Muscle layer of duodenum (tissue), 2 donors: ENCODE results near the gene TSPAN17.

Experiments
- H3K27ac ChIP-seq: one replicate; pipeline ENCODE4 v1.7.0; 2013; ENCODE audit warnings: mild to moderate bottlenecking, low read length
- H3K27me3 ChIP-seq: one replicate; pipeline ENCODE4 v1.7.0; 2013; ENCODE audit warnings: low read depth, mild to moderate bottlenecking, control low read depth, low read length
- H3K36me3 ChIP-seq, 2 donors: one replicate each; pipeline ENCODE4 v1.7.0; 2013; ENCODE audit warnings: low read length in 2 of 2, control low read depth in 1 of 2, mild to moderate bottlenecking in 1 of 2; ENCODE audit not compliant: insufficient read depth in 2 of 2, control insufficient read depth in 1 of 2
- H3K4me1 ChIP-seq, 2 donors: one replicate each; pipeline ENCODE4 v1.7.0; 2013; ENCODE audit warnings: low read length in 2 of 2, mild to moderate bottlenecking in 2 of 2, control low read depth in 1 of 2, moderate library complexity in 1 of 2; ENCODE audit not compliant: insufficient read depth in 2 of 2, control insufficient read depth in 1 of 2
- H3K4me3 ChIP-seq, 2 donors: one replicate each; pipeline ENCODE4 v1.7.0; 2013; ENCODE audit warnings: low read length in 2 of 2, low read depth in 1 of 2, mild to moderate bottlenecking in 1 of 2
- H3K9me3 ChIP-seq, 2 donors: one replicate each; pipeline ENCODE4 v1.7.0; 2013; ENCODE audit warnings: low read length in 2 of 2, control low read depth in 1 of 2, mild to moderate bottlenecking in 1 of 2; ENCODE audit not compliant: control insufficient read depth in 1 of 2
- donor health status: healthy.

TSPAN17 gene

DNA sequence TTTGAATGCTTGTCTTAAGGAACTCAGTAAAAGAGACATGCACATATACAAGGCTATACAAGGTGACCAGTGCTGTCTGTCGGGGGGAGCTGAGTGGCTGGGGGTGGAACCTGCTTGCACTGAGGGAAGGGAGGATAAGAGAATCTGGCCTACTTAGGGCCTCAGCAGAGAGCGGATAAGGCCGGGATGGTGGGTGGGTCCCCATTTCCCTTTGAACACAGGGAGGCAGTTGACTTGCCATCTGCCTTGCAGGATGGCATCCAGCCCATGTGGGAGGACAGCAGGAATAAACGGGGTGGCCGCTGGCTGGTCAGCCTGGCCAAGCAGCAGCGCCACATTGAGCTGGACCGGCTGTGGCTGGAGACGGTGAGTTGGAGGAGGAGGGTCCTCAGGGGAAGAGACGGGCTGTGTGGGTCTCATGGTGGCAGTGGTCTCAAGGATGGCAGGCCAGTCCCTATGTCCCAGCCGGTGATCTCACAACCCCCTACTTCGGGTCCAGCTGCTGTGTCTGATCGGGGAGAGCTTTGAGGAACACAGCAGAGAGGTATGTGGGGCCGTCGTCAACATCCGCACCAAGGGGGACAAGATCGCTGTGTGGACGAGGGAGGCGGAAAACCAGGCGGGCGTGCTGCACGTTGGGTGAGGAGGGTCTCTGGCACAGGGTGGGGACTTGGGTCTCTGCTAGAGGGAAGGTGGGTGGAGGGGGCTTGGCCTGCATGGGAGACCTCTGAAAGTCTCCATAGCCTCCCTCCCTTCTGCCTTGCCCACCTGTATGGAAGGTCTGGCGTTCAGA, 2.2 kb upstream of the TSPAN17 start:
- Histone ChIP-seq H3K27me3 (no peaks in the 10 kb centered on the region), H3K9me3 (no peaks in the 10 kb centered on the region), H3K4me1 (peaks cover 6 to 14% of the 10 kb centered on the region in 2 donors), H3K4me3 (no peak overlapping the region), H3K27ac (no peak overlapping the region), H3K36me3 (no peaks in the 10 kb centered on the region)

DNA sequence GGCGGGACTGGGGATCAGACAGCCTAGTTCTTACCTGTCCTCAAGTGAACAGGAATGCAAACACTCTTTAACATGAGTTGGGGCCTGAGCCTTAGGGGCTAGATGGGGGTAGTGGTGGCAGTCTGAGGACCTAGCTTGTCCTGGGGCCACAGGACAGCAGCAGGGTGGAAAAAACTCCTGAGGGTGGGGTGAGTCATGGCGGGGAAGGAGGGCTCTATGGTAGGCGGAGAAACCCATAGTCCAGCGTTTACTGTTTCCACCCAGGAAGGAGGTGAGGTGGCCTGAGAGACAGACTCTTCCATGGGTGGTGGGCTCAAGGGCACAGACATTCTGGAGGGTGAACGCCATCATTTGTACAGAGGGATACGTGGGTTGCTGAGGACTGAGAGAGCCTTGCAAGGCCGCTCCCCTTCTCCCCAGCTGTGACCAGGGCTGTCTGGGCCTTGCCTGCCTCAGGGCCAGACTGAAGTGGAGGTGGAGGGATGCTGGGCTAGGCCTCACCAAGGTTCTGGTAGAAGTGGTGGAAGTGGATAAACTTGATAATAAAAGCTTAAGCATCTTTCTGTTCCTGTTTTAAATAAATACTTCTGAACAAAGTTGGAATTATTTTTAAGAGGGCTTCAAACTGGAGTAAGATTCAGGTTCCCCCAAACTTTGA, 1.1 kb upstream of the TSPAN17 start:
- Histone ChIP-seq H3K9me3 (no peaks in the 10 kb centered on the region), H3K36me3 (no peaks in the 10 kb centered on the region), H3K27ac (peak overlapping the region; percentile 23), H3K4me1 (peaks cover 6 to 14% of the 10 kb centered on the region in 2 donors), H3K27me3 (no peaks in the 10 kb centered on the region), H3K4me3 (peak overlapping the region; percentile 64 to 80)

DNA sequence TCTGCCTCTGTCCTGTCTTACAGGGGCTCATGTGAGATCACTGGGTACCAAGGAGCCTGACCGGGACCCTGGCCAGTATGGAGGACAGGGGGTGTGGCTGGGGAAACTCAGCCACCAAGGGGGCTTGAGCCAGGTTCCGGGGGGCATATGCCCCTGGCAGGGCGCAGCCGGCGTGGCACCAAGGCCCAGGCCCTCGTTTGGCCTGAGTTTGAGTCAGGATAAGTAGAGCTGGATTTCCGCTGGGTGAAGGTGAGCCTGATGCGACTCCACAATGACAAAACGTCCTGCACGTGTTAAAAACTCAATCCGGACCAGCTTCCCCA, 616 bp upstream of the TSPAN17 start:
- Histone ChIP-seq H3K4me3 (peak overlapping the region; percentile 64 to 80), H3K27ac (peak overlapping the region; percentile 23), H3K36me3 (no peaks in the 10 kb centered on the region), H3K9me3 (no peaks in the 10 kb centered on the region), H3K4me1 (peaks cover 6 to 14% of the 10 kb centered on the region in 2 donors), H3K27me3 (no peaks in the 10 kb centered on the region)

DNA sequence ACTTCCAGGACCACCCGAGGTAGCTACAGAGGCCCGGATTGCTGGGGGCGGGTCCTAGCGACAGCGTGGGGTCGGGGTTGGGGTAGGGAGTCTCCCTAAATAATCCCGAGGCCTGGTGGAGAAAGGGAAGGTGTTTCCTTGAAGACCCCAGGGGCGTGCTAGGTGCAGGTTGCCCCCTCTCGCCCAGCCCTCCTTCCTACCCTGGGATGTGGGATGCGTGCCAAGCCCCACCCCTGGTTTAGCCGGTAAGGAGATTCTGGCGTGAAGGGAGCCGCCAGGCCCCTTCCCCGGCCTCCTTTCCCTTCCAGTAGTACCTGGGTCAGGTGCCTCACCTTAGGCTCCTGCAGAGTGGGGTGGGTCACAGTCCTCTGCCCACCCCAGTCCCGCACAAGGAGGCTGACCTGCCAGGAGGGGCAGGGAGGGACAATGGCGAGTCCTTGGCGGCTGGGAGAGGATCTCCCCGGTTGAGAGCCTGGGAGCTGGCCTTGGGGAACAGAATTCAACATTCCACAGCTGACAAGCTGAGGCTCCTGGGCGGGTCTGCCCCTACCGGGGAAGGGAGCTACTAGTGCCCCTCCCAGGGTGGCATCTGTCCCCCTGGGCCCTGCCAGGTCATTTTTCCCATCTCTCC, 674 bp downstream of the TSPAN17 start:
- peaks cover 6 to 14% of the 10 kb centered on the region in 2 donors for H3K4me1 ChIP-seq
- no peaks in the 10 kb centered on the region for H3K9me3 ChIP-seq
- H3K27ac ChIP-seq = no peak overlapping the region
- no peaks in the 10 kb centered on the region for H3K27me3 ChIP-seq
- peak overlapping the region; percentile 71 to 80 for H3K4me3 ChIP-seq
- peaks cover 0 to 5% of the 10 kb centered on the region in 2 donors for H3K36me3 ChIP-seq

DNA sequence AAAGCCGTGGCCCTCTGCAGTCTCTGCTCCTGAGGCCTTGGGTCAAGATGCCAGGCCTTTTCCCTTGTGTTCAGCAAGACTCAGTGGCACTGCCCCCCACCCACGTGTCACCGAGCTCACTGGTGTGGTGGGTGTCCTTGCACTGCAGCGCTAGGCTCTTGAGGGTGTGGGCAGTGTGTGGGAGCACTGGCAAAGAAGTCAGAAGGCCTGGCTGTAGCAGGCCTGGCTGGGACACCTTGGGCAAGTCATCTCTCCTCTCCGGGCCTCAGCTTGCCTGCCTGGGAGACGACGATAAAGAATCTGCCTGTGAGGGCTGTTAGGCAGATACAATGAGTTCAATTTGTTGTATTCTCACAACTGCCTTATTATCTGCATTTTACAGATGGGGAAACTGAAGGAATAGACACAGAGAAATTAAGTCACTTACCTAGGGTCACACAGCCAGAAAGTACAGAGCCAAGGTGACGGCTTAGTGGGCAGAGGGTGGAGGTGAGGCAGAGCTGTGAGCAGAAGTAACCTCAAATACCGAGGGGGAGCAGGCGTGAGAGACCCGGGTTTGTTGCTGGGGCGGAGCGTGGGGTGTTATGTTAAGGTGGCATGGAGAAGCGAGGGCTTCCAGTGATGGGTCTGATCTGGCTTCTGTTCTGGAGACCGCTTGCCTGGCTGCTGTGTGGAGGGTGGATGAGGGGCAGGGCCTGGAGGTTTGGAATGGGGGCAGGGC, 1.4 kb downstream of the TSPAN17 start:
- peaks cover 6 to 14% of the 10 kb centered on the region in 2 donors for H3K4me1 ChIP-seq
- H3K27ac ChIP-seq = no peak overlapping the region
- H3K4me3 ChIP-seq = peak overlapping the region; percentile 71 to 80
- H3K36me3 ChIP-seq = peaks cover 5 to 11% of the 10 kb centered on the region in 2 donors
- no peaks in the 10 kb centered on the region for H3K27me3 ChIP-seq
- H3K9me3 ChIP-seq = no peaks in the 10 kb centered on the region

DNA sequence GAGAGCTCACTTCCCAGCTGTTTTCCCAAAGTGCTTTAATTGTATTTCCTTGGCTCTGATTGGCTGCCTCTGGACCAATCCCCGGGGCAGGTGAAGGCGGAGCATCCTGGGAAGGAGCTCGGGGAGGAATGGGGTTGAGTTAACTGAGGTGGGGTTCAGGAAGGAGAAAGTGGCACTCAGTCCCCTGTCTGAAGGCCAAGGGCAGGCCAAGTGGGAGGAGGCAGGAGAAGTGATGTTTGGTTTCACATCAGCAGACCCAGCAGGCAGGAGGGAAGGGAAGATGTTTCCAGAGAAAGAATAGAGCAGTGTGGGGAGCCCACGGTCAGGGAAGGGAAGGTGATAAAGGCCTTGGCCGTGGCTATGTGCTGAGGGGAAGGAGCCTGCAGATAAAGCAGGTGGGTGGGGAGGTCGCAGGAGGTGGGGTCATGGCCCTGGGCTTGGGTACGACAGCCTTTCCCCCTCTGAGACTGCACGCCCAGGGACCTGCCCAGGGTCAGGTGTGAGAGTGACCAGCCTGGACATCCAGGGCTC, 3.1 kb downstream of the TSPAN17 start:
- Histone ChIP-seq H3K4me1 (peaks cover 6 to 14% of the 10 kb centered on the region in 2 donors), H3K9me3 (no peaks in the 10 kb centered on the region), H3K27ac (no peak overlapping the region), H3K4me3 (no peak overlapping the region), H3K27me3 (no peaks in the 10 kb centered on the region), H3K36me3 (peaks cover 10 to 28% of the 10 kb centered on the region in 2 donors)

DNA sequence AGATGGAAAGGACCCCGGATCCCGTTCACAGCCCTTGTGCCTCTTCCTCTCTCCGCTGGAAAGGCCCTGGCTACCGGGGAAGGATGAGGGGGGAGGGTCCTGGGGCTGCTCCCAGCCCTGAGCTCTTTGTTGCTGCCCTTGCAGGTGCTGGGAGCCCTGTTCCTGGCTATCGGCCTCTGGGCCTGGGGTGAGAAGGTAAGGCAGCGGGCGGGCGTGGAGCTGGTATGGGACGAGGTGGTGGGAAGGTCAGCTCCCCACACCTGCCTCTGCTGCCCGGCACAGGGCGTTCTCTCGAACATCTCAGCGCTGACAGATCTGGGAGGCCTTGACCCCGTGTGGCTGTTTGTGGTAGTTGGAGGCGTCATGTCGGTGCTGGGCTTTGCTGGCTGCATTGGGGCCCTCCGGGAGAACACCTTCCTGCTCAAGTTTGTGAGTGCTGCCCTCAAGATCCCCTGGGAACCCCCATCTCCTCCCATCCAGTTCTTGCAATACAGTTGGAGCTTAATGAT, 4.2 kb downstream of the TSPAN17 start:
- no peak overlapping the region for H3K4me3 ChIP-seq
- H3K36me3 ChIP-seq = peaks cover 14 to 34% of the 10 kb centered on the region in 2 donors
- H3K27me3 ChIP-seq = no peaks in the 10 kb centered on the region
- no peak overlapping the region for H3K27ac ChIP-seq
- H3K9me3 ChIP-seq = no peaks in the 10 kb centered on the region
- peaks cover 6 to 14% of the 10 kb centered on the region in 2 donors for H3K4me1 ChIP-seq

DNA sequence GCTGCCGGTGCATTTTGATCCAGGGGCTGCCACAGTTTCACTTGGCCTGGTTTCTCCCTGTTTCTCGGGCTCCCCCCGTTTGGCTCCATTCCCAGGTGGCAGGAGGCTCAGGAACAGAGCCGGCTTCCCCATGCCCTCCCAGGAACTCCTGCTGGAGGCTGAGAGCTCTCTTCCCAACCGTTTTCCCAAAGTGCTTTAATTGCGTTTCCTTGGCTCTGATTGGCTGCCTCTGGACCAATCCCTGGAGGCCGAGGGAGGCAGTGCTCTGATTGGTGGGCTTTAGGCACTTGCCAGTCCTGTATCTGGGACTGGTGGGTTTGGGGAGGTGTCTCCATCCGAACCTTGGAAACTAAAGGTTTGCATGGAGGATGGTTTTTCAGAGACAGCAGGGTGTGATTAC, 4.9 kb downstream of the TSPAN17 start:
- Histone ChIP-seq H3K27ac (no peak overlapping the region), H3K27me3 (no peaks in the 10 kb centered on the region), H3K9me3 (no peaks in the 10 kb centered on the region), H3K36me3 (peaks cover 14 to 39% of the 10 kb centered on the region in 2 donors), H3K4me1 (peaks cover 6 to 14% of the 10 kb centered on the region in 2 donors), H3K4me3 (no peak overlapping the region)

DNA sequence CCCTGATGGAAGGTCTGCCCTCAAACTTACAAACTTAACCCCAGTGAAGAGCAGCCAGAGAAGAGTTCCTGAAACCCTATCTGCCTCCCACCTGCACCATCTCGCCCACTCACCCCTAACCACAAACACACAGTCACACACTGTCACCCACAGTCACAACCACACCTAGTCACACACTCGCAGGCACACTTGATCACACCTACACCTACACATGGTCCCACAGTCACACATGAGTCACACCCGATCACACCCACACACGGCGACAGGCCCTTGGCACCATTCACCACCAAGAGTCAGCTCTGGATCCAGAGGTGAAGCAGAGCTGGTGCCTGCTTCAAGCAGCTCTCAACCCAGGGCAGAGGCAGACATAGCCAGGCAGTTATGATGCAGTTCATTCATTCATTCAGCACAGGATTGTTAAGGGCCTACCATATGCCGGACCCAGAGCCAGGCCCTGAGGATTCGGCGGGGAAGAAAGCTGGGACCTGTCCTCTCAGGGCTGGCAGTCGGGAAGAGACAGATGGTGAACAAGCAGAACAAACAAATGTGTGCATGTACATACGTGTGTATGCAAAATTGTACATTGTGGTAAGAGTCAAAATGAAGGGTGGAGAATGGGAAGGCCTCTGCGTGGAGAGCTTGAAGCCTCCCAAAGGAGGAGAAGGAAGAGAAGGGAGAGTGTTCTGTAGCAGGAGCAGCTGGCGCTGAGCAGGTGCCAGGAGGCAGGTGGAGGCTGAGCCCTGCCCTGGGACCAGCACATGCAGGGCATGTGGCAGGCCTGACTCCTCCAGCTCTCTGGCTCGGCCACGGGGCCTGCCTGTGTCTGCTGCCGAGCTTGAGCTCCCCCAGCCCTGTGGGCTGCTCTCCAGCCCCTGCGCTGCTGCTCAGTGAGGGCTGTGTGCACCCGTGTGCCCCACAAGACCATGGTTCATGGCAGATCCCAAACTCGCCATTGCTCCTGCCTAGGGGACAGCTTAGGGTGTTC, 6.4 kb downstream of the TSPAN17 start:
- no peak overlapping the region for H3K4me3 ChIP-seq
- H3K36me3 ChIP-seq = peaks cover 14 to 43% of the 10 kb centered on the region in 2 donors
- H3K9me3 ChIP-seq = no peaks in the 10 kb centered on the region
- peaks cover 6 to 10% of the 10 kb centered on the region in 2 donors for H3K4me1 ChIP-seq
- no peaks in the 10 kb centered on the region for H3K27me3 ChIP-seq
- no peak overlapping the region for H3K27ac ChIP-seq

DNA sequence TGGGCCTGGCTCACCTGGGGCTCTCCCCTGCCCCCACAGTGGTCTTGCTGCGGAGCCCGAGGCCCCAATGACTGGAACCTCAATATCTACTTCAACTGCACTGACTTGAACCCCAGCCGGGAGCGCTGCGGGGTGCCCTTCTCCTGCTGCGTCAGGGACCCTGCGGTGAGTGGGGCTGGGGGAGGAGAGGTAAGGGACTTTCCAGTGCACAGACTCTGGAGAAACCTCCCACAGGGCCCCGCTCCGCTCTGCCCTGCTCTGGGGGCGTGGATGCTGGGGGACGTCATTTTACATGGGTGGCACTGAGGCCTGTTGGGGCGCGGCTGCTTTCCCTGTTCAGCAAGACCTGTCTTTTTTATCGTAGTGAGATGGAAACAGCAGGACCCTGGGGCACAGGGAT, 7.6 kb downstream of the TSPAN17 start:
- Histone ChIP-seq H3K27ac (no peak overlapping the region), H3K27me3 (no peaks in the 10 kb centered on the region), H3K9me3 (no peaks in the 10 kb centered on the region), H3K36me3 (peaks cover 14 to 43% of the 10 kb centered on the region in 2 donors), H3K4me3 (no peak overlapping the region), H3K4me1 (peaks cover 8 to 11% of the 10 kb centered on the region in 2 donors)
